Transverse colon (tissue), 4 donors: ENCODE measurements around the gene GPHN. TPM values are rescaled to one million over a fixed set of nuclear protein-coding genes. Genes with fewer than 3 reads are reported as not detected.

Source experiments
- DNase-seq: peaks from one replicate; pipeline ENCODE4 v3.0.0-alpha.2; 2019
- H3K27ac ChIP-seq, 4 donors: fragments of 200-600 bp; sonication (generic); 2 replicates each; pipeline ENCODE4 v1.5.1; 2016 to 2018; ENCODE audit warnings: inconsistent platforms in 4 of 4
- H3K27me3 ChIP-seq: fragments of 200-600 bp; sonication (generic); 2 replicates; pipeline ENCODE4 v1.5.1; 2017; ENCODE audit warnings: inconsistent platforms
- H3K36me3 ChIP-seq, 4 donors: fragments of 200-600 bp; sonication (generic); 2 replicates each; pipeline ENCODE4 v1.5.1; 2017 to 2019; ENCODE audit warnings: inconsistent platforms in 4 of 4
- H3K4me1 ChIP-seq, 4 donors: fragments of 200-600 bp; sonication (generic); 2 replicates each; pipeline ENCODE4 v1.5.1; 2017 to 2020; ENCODE audit warnings: inconsistent platforms in 4 of 4
- H3K4me3 ChIP-seq, 4 donors: fragments of 200-600 bp; sonication (generic); 1 replicate in 1 of 4; 2 replicates in 3 of 4; pipeline versions ENCODE4 v1.5.1 to v1.6.1; 2017 to 2019; ENCODE audit warnings: inconsistent platforms in 4 of 4
- H3K9me3 ChIP-seq, 2 donors: fragments of 200-600 bp; sonication (generic); 2 replicates each; pipeline ENCODE4 v1.5.1; 2017 to 2019; ENCODE audit warnings: inconsistent platforms in 2 of 2
- EP300 ChIP-seq: sonication (generic); formaldehyde crosslinking; IDR thresholded peaks from one replicate; pipeline ENCODE4 v1.6.1; 2017; ENCODE audit warnings: antibody characterized with exemption, low read depth
- POLR2A ChIP-seq: fragments of 450-650 bp; IDR thresholded peaks from one replicate; pipeline ENCODE4 v1.6.1; 2016; ENCODE audit warnings: antibody characterized with exemption, mild to moderate bottlenecking, moderate library complexity
- POLR2AphosphoS5 ChIP-seq, 3 donors: sonication (generic); formaldehyde crosslinking; IDR thresholded peaks; one replicate each; pipeline ENCODE4 v1.6.1; 2016; ENCODE audit warnings: antibody characterized with exemption in 3 of 3
- WGBS, 2 donors: methylation state at CpG; one replicate each; pipeline ENCODE4 v1.1.5; 2018; ENCODE audit warnings: low coverage in 1 of 2; 5-methylcytosine and 5-hydroxymethylcytosine counted together
- in situ Hi-C, 4 donors: fragments of 200-750 bp; cut with MboI; loops; one replicate each; pipeline versions ENCODE4 v1.15.0 to v1.15.1; 2017; ENCODE audit warnings: low sequenced_read_pairs in 3 of 4, low pct_ligation_motif_present in 1 of 4, low pct_unique_long_range_greater_than_20kb in 1 of 4
- intact Hi-C: fragments of 100-400 bp; cut with DNase I; formaldehyde crosslinking; loops from one replicate; pipeline ENCODE4 v1.15.1; 2023; ENCODE audit warnings: low total_unique reads
- total RNA-seq, 4 donors: library from RNA; depleted of rRNA; stranded (reverse); fragments of >200 nt; gene quantifications; one replicate each; pipeline ENCODE4 v1.1.0, GENCODE V29; 2016
- TF ChIP-seq, protein P1 (sequence below), 5 experiments: fragments of 200-600 bp in 3 of 5; fragments of 450-650 bp in 2 of 5; sonication (generic) in 3 of 5; IDR thresholded peaks; 1 replicate in 2 of 5; 2 replicates in 3 of 5; pipeline ENCODE4 v1.5.1; 2016 to 2017; ENCODE audit warnings: antibody characterized with exemption in 5 of 5, inconsistent platforms in 3 of 5, mild to moderate bottlenecking in 2 of 5, moderate library complexity in 1 of 5

The GPHN gene
- total RNA-seq, 4 donors from 2014 or later, result 8.6 to 59.7 (median 23.6) TPM

DNA sequence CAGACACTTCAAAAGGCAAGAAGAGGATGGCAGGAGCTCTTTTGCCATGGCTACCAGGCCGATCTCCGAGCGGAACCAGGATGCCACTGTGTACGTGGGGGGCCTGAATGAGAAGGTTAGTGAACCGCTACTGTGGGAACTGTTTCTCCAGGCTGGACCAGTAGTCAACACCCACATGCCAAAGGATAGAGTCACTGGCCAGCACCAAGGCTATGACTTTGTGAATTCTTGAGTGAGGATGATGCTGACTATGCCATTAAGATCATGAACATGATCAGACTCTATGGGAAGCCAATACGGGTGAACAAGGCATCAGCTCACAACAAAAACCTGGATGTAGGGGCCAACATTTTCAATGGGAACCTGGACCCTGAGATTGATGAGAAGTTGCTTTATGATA is 691.1 kb downstream of the GPHN start:
- TF ChIP-seq POLR2A (no peak), POLR2AphosphoS5 (IDR thresholded peaks at IDR 0.05) (no peak), EP300 (no peak)
- TF ChIP-seq, protein P1, sequence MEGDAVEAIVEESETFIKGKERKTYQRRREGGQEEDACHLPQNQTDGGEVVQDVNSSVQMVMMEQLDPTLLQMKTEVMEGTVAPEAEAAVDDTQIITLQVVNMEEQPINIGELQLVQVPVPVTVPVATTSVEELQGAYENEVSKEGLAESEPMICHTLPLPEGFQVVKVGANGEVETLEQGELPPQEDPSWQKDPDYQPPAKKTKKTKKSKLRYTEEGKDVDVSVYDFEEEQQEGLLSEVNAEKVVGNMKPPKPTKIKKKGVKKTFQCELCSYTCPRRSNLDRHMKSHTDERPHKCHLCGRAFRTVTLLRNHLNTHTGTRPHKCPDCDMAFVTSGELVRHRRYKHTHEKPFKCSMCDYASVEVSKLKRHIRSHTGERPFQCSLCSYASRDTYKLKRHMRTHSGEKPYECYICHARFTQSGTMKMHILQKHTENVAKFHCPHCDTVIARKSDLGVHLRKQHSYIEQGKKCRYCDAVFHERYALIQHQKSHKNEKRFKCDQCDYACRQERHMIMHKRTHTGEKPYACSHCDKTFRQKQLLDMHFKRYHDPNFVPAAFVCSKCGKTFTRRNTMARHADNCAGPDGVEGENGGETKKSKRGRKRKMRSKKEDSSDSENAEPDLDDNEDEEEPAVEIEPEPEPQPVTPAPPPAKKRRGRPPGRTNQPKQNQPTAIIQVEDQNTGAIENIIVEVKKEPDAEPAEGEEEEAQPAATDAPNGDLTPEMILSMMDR (IDR thresholded peaks at IDR 0.05), result no peak
- DNase-seq, result no peak
- Histone ChIP-seq H3K4me3 (no peak overlapping the region), H3K9me3 (no peaks in the 10 kb centered on the region), H3K27ac (no peak overlapping the region), H3K4me1 (no peaks in the 10 kb centered on the region), H3K27me3 (no peaks in the 10 kb centered on the region), H3K36me3 (no peaks in the 10 kb centered on the region)
- intact Hi-C loops, result no loop called here
- 97% methylated on average over 6 of the region's 6 CpGs; no CpG with 5 or more reads in 1 of the 2 donors for WGBS, 2 donors
- in situ Hi-C loops, result no loop called here

DNA sequence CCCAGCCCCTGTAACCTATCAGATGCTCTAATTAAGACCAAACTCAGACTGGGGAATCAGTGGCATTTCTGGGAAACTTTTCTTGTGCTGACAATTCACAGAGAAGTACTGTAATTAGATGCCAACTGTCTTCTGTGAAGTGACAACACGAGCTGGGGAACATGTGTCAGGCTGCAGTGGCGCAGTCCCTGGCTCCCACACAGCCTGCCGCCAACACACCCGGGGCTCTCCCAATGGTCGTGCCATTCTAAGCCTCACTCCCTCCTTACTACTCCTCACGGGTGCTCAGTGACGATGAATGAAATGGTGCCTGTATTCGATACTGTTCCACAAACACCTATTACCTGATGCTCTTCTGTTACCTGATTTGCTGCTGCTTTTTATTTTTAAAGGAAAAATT is 699.9 kb downstream of the GPHN start:
- in situ Hi-C loops, result no loop called here
- 89 to 91% methylated on average over 3 to 8 of the region's 8 CpGs for WGBS, 2 donors
- intact Hi-C loops, result no loop called here
- no peaks in the 10 kb centered on the region for H3K36me3 ChIP-seq
- H3K4me1 ChIP-seq, result no peaks in the 10 kb centered on the region
- H3K27ac ChIP-seq, result no peak overlapping the region
- no peak for TF ChIP-seq POLR2A
- TF ChIP-seq EP300, result no peak
- no peak for TF ChIP-seq POLR2AphosphoS5 (IDR thresholded peaks at IDR 0.05)
- TF ChIP-seq, protein P1 (IDR thresholded peaks at IDR 0.05), result no peak
- no peaks in the 10 kb centered on the region for H3K27me3 ChIP-seq
- no peaks in the 10 kb centered on the region for H3K9me3 ChIP-seq
- no peak overlapping the region for H3K4me3 ChIP-seq
- DNase-seq, result no peak

DNA sequence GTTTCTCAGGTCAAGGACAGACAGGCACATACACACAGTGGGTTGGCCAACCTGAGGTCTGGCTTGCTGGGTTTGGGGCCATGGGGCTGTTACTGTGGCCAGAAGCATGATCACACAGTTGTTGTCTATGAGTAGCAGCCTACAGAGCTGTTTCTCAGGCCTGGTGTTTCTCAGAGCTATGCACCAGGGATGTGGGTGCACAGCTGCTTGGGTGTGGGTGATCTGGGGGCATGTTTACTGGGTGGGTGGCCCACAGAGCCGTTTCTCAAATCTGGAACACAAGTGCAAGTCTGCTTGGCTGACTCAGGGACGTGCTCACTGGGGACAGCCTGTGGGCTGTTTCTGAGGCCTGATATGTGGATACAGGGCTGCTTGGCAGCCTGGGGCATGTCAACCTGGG is 710.2 kb downstream of the GPHN start:
- Histone ChIP-seq H3K9me3 (no peaks in the 10 kb centered on the region), H3K27me3 (no peaks in the 10 kb centered on the region), H3K27ac (no peak overlapping the region), H3K36me3 (no peaks in the 10 kb centered on the region), H3K4me3 (no peak overlapping the region), H3K4me1 (peaks cover 0 to 15% (median 11%) of the 10 kb centered on the region in 4 donors)
- no peak for DNase-seq
- WGBS, 2 donors, result 40 to 55% methylated on average over 1 to 2 of the region's 2 CpGs
- in situ Hi-C loops, result no loop called here
- TF ChIP-seq, protein P1 (IDR thresholded peaks at IDR 0.05), result no peak
- TF ChIP-seq EP300 (no peak), POLR2A (no peak), POLR2AphosphoS5 (IDR thresholded peaks at IDR 0.05) (no peak)
- intact Hi-C loops, result no loop called here

DNA sequence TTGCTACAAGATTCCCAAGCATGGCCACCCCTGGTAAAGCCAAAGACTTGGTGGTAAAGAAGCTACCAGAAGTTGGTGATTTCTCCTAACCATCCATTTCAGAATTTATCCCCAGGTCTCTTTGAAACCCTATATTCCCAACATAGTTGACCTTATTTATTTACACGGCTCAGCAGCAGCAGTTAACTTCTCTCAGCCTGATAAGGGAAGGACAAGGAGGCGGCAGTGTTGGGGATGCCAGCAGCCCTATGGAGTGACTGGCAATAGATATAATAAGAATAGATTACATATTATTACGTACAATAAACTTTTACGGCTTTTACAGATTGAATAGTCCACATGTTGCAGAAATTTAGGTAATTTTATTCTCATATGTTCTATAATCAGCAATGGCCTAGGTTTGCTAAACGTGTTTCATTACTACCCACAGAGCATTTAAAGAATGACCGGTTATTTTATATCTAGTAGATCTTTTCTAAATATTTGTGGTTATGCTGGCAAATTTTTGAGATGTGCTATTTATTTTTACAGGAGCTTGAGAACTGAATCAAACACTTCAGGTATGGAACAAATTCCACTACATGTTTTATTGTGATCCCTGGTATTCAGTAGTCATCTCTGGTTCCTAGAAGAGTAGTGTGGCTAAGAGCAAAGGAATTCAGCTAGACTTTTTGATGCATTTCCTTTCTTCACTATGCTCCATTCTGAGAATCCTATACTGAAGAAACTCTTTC is 713.5 kb downstream of the GPHN start:
- H3K27ac ChIP-seq, result no peak overlapping the region
- peaks cover 0 to 15% (median 11%) of the 10 kb centered on the region in 4 donors for H3K4me1 ChIP-seq
- intact Hi-C loops, result no loop called here
- DNase-seq, result peak; percentile 41
- H3K4me3 ChIP-seq, result no peak overlapping the region
- TF ChIP-seq, protein P1 (IDR thresholded peaks at IDR 0.05), result no peak
- TF ChIP-seq EP300, result no peak
- no peak for TF ChIP-seq POLR2AphosphoS5 (IDR thresholded peaks at IDR 0.05)
- no peak for TF ChIP-seq POLR2A
- H3K9me3 ChIP-seq, result no peaks in the 10 kb centered on the region
- in situ Hi-C loops, result no loop called here
- H3K36me3 ChIP-seq, result no peaks in the 10 kb centered on the region
- WGBS, 2 donors, result 47 to 68% methylated on average over 6 of the region's 6 CpGs
- H3K27me3 ChIP-seq, result no peaks in the 10 kb centered on the region
